ENCODE measurements around the gene SHOX. TPM values are rescaled to one million over a fixed set of nuclear protein-coding genes. Genes with fewer than 3 reads are reported as not detected.

SHOX gene
- total RNA-seq, 2 donors from 2014 or later = 0.11 to 0.12 TPM

DNA sequence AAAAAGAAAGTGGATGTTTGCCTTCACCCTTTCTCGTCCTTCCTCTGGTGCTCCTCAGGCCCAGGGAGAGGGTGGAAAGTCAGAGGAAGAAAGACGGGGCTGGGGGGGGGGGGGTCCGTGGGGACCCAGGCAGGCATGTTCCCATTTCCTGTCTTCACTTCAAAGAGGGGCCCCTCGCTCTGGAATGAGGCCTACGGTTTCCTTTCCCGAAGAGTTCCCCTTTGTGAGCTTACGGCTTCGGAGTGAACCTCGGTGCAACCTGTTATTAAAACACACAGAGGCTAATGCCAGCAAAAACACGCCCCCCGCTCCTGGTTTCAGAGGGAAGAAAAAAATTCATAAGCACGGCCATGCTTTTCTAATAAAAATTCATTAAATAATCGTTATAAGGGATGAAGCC lies 40.1 kb downstream of the SHOX start:
- intact Hi-C loops (cut with DNase I) = no loop called here
- TF ChIP-seq, protein P1, sequence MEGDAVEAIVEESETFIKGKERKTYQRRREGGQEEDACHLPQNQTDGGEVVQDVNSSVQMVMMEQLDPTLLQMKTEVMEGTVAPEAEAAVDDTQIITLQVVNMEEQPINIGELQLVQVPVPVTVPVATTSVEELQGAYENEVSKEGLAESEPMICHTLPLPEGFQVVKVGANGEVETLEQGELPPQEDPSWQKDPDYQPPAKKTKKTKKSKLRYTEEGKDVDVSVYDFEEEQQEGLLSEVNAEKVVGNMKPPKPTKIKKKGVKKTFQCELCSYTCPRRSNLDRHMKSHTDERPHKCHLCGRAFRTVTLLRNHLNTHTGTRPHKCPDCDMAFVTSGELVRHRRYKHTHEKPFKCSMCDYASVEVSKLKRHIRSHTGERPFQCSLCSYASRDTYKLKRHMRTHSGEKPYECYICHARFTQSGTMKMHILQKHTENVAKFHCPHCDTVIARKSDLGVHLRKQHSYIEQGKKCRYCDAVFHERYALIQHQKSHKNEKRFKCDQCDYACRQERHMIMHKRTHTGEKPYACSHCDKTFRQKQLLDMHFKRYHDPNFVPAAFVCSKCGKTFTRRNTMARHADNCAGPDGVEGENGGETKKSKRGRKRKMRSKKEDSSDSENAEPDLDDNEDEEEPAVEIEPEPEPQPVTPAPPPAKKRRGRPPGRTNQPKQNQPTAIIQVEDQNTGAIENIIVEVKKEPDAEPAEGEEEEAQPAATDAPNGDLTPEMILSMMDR (IDR thresholded peaks at IDR 0.05) = no peak
- Histone ChIP-seq H3K9me3 (no peaks in the 10 kb centered on the region), H3K4me1 (no peaks in the 10 kb centered on the region), H3K27me3 (no peaks in the 10 kb centered on the region), H3K4me3 (no peak overlapping the region), H3K27ac (no peak overlapping the region), H3K9ac (ENCODE audit: low read depth in 2 of 2, low read length in 2 of 2) (no peak overlapping the region), H3K36me3 (no peaks in the 10 kb centered on the region)
- no peak for DNase-seq

DNA sequence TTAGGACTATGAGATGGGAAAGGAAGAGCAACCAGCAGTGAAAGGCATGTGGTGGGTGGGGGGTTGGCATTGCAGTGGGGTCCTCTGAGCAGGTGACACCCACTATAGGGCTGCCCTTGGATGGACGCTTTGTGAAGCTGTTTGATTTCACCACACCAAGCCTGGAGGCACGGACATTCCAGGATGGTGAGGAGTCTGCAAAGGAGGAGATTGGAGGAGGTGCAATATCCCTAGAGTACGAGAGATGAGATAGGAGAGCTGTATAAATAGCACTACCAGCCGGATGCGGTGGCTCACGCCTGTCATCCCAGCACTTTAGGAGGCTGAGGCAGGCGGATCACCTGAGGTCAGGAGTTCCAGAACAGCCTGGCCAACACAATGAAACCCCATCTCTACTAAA lies 42.3 kb downstream of the SHOX start:
- H3K27ac ChIP-seq = no peak overlapping the region
- H3K4me1 ChIP-seq = no peaks in the 10 kb centered on the region
- TF ChIP-seq, protein P1 (IDR thresholded peaks at IDR 0.05) = no peak
- H3K9me3 ChIP-seq = no peaks in the 10 kb centered on the region
- no peaks in the 10 kb centered on the region for H3K36me3 ChIP-seq
- intact Hi-C loops (cut with DNase I) = no loop called here
- no peaks in the 10 kb centered on the region for H3K27me3 ChIP-seq
- H3K9ac ChIP-seq (ENCODE audit: low read depth in 2 of 2, low read length in 2 of 2) = no peak overlapping the region
- H3K4me3 ChIP-seq = no peak overlapping the region
- no peak for DNase-seq

DNA sequence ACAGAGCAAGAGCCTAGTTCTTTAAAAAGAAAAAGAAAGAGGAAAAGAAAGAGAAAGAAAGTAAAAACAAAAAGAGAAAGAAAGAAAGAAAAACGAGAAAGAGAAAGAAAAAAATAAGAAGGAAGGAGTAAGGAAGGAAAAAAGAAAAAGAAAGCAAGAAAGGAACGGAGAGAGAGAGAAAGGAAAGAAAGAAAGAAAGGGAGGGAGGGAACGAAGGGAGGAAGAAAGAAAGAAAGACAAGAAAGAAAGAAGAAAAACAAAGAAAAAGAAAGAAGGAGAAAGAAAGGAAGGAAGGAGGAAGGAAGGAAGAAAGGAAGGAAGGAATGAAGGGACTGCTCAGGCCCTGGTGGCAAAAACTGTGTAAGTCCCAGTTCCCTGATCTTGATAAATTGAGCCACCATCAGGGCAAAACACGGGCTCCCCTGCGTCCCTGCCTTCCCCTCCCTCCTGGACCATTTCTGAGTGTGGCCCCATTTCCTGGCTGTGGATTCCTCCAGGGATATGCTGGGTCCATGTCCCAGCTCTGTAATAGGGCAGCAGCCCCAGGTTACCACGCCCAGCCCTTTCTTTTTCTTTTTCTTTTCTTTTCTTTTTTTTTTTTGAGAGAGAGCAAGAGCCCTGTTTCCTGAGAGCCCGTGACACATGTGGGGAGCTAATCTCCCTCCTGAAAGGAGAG lies 44.8 kb downstream of the SHOX start:
- Histone ChIP-seq H3K4me1 (no peaks in the 10 kb centered on the region), H3K27ac (no peak overlapping the region), H3K36me3 (no peaks in the 10 kb centered on the region), H3K9ac (ENCODE audit: low read depth in 2 of 2, low read length in 2 of 2) (no peak overlapping the region), H3K27me3 (no peaks in the 10 kb centered on the region), H3K9me3 (no peaks in the 10 kb centered on the region), H3K4me3 (no peak overlapping the region)
- no peak for DNase-seq
- TF ChIP-seq, protein P1 (IDR thresholded peaks at IDR 0.05) = no peak
- intact Hi-C loops (cut with DNase I) = no loop called here

DNA sequence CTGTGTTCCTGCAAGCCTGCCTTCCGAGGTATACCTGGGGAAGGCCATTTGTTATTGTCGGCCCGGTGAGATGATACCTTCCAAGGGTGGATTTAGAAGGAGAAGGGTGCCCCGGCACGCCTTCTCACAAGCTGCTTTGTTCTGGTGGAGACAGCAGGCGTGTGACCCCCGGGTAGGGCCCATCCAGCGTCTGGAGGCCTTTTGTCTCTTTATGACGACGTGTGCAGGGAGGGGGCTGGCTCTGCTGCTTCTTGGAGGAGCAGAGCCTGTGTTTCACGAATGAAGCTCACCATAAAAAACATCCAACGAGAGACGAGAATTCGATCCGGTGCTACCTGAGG lies 45.3 kb downstream of the SHOX start:
- no peak for DNase-seq
- intact Hi-C loops (cut with DNase I) = no loop called here
- no peak overlapping the region for H3K27ac ChIP-seq
- no peak overlapping the region for H3K4me3 ChIP-seq
- no peaks in the 10 kb centered on the region for H3K36me3 ChIP-seq
- H3K9ac ChIP-seq (ENCODE audit: low read depth in 2 of 2, low read length in 2 of 2) = no peak overlapping the region
- no peaks in the 10 kb centered on the region for H3K9me3 ChIP-seq
- no peaks in the 10 kb centered on the region for H3K27me3 ChIP-seq
- no peaks in the 10 kb centered on the region for H3K4me1 ChIP-seq
- TF ChIP-seq, protein P1 (IDR thresholded peaks at IDR 0.05) = no peak

DNA sequence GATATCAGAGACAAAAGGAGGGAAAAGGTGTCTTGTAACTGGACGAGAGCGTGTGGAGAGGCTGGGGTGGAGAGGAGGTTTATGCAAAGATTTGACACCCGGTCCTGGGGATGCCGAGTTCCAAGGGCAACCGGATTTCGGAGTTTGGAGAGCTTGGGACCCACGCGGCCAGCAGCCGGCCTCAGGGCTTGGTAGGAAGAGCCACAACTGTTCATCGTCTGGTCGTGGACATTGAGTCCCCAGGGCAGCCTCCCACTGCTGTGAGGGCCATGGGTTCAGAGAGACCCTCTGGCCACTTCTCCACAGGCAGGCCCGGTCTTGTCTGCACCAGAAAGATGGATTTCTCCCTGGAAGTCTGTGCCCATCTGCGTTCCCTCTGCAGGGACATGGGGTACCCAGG lies 46.8 kb downstream of the SHOX start:
- Histone ChIP-seq H3K27ac (no peak overlapping the region), H3K4me1 (no peaks in the 10 kb centered on the region), H3K36me3 (no peaks in the 10 kb centered on the region), H3K9ac (ENCODE audit: low read depth in 2 of 2, low read length in 2 of 2) (no peak overlapping the region), H3K4me3 (no peak overlapping the region), H3K9me3 (no peaks in the 10 kb centered on the region), H3K27me3 (no peaks in the 10 kb centered on the region)
- no peak for DNase-seq
- TF ChIP-seq, protein P1 (IDR thresholded peaks at IDR 0.05) = no peak
- intact Hi-C loops (cut with DNase I) = no loop called here

All from colonic mucosa (tissue), 4 donors.